GM18519 (cell line): ENCODE data around the gene GNB1.
A peak's percentile ranks its signal among the peaks of the same experiment; 100 is the strongest.

Experiments
- ATAC-seq: cut with Tn5 transposase; IDR thresholded peaks from one replicate; pipeline ENCODE4 v1.9.1; 2021; ENCODE audit warnings: mild to moderate bottlenecking, moderate library complexity; ENCODE audit not compliant: unreplicated experiment, low FRiP score

GNB1 gene

GRCh38 chr1:1786836-1787605 is 103.9 kb downstream of the GNB1 start:
- ATAC-seq, result no peak

GRCh38 chr1:1785666-1786065 is 105.2 kb downstream of the GNB1 start:
- no peak for ATAC-seq

GRCh38 chr1:1784933-1785332 is 106.0 kb downstream of the GNB1 start:
- ATAC-seq, result no peak

GRCh38 chr1:1783320-1783719 is 107.6 kb downstream of the GNB1 start:
- ATAC-seq, result no peak

GRCh38 chr1:1782399-1783221 is 108.3 kb downstream of the GNB1 start:
- ATAC-seq, result no peak

- ATAC-seq, result no peak
These were observed 109.4 kb downstream of the GNB1 start for GRCh38 chr1:1781526-1781903.

GRCh38 chr1:1780598-1781525 is 110.0 kb downstream of the GNB1 start:
- no peak for ATAC-seq

GRCh38 chr1:1779691-1780597 is 110.9 kb downstream of the GNB1 start:
- no peak for ATAC-seq

- ATAC-seq, result no peak
These were observed 111.6 kb downstream of the GNB1 start for GRCh38 chr1:1779320-1779675.

GRCh38 chr1:1778663-1779319 is 112.1 kb downstream of the GNB1 start:
- ATAC-seq, result peak; percentile 58

GRCh38 chr1:1777950-1778662 is 112.8 kb downstream of the GNB1 start, which contains the start of gene NADK:
NADK (minus strand) TSS chr1:1778470; CDS start chr1:1765406, 13,064 bp downstream.
- ATAC-seq, result peak; percentile 36

- ATAC-seq, result no peak
These were observed 113.3 kb downstream of the GNB1 start for GRCh38 chr1:1777583-1777899.

GRCh38 chr1:1776672-1777582 is 114.0 kb downstream of the GNB1 start:
- no peak for ATAC-seq

- ATAC-seq, result no peak
These were observed 115.3 kb downstream of the GNB1 start for GRCh38 chr1:1775327-1776226.

GRCh38 chr1:1773874-1774273 is 117.0 kb downstream of the GNB1 start:
- no peak for ATAC-seq

- ATAC-seq, result no peak
These were observed 119.8 kb downstream of the GNB1 start for GRCh38 chr1:1771096-1771495.

- ATAC-seq, result no peak
These were observed 120.8 kb downstream of the GNB1 start for GRCh38 chr1:1770102-1770501.
